GM18519 (cell line): ENCODE measurements around the gene ADCY1.

Source experiments
- ATAC-seq: cut with Tn5 transposase; IDR thresholded peaks from one replicate; pipeline ENCODE4 v1.9.1; 2021; ENCODE audit warnings: mild to moderate bottlenecking, moderate library complexity; ENCODE audit not compliant: unreplicated experiment, low FRiP score

Gene ADCY1

GRCh38 chr7:45708046-45708950 is 134.1 kb downstream of the ADCY1 start:
- ATAC-seq, result no peak

GRCh38 chr7:45709168-45710042 is 135.2 kb downstream of the ADCY1 start:
- ATAC-seq, result no peak

- no peak for ATAC-seq
Measured at GRCh38 chr7:45710271-45711160, 136.3 kb downstream of the ADCY1 start.

GRCh38 chr7:45711161-45711490 is 137.0 kb downstream of the ADCY1 start:
- ATAC-seq, result no peak

- ATAC-seq, result no peak
Measured at GRCh38 chr7:45712057-45712689, 138.0 kb downstream of the ADCY1 start.

GRCh38 chr7:45712872-45713668 is 138.9 kb downstream of the ADCY1 start:
- ATAC-seq, result no peak

- no peak for ATAC-seq
Measured at GRCh38 chr7:45713669-45714520, 139.7 kb downstream of the ADCY1 start.

- ATAC-seq, result no peak
Measured at GRCh38 chr7:45714521-45714820, 140.3 kb downstream of the ADCY1 start.

- no peak for ATAC-seq
Measured at GRCh38 chr7:45715471-45716352, 141.5 kb downstream of the ADCY1 start.

GRCh38 chr7:45716380-45717203 is 142.4 kb downstream of the ADCY1 start:
- no peak for ATAC-seq

GRCh38 chr7:45717537-45718235 is 143.5 kb downstream of the ADCY1 start:
- no peak for ATAC-seq

- no peak for ATAC-seq
Measured at GRCh38 chr7:45718464-45719330, 144.5 kb downstream of the ADCY1 start.

- no peak for ATAC-seq
Measured at GRCh38 chr7:45720989-45721388, 146.8 kb downstream of the ADCY1 start.

GRCh38 chr7:45721686-45722598 is 147.8 kb downstream of the ADCY1 start:
- no peak for ATAC-seq
